Activated CD8-positive, alpha-beta T cell treated with anti-CD3 and anti-CD28 coated beads for 36 hours (primary cell): ENCODE results near the gene BGN. TPM values are rescaled to one million over a fixed set of nuclear protein-coding genes. Genes with fewer than 3 reads are reported as not detected.

Experiments
- ATAC-seq: fragments of 200-7000 bp; cut with Tn5 transposase; one replicate; pipeline ENCODE4 v1.10.0; 2021; ENCODE audit warnings: mild to moderate bottlenecking, moderate library complexity
- CTCF ChIA-PET: fragments of 350-600 bp; sonication (Branson Sonifier 250); formaldehyde crosslinking; loops from one replicate; lab custom pipeline; 2021; ENCODE audit warnings: antibody characterized with exemption; lab: Charles Lee
- POLR2A ChIA-PET: fragments of 350-600 bp; sonication (Branson Sonifier 250); formaldehyde crosslinking; loops from one replicate; lab custom pipeline; 2021; ENCODE audit warnings: antibody characterized with exemption; lab: Charles Lee
- DNase-seq: peaks from one replicate; pipeline ENCODE4 v3.0.0-alpha.2; 2020
- H3K27ac Mint-ChIP-seq: one replicate; pipeline ENCODE4 v1.8.0; 2021; ENCODE audit warnings: mild to moderate bottlenecking, mixed read lengths
- H3K27me3 Mint-ChIP-seq: one replicate; pipeline ENCODE4 v1.8.0; 2021; ENCODE audit warnings: mixed read lengths
- H3K36me3 Mint-ChIP-seq: one replicate; pipeline ENCODE4 v1.8.0; 2021; ENCODE audit warnings: low read depth, mixed read lengths
- H3K4me1 Mint-ChIP-seq: one replicate; pipeline ENCODE4 v1.8.0; 2021; ENCODE audit warnings: low read depth, mixed read lengths
- H3K4me3 Mint-ChIP-seq: one replicate; pipeline ENCODE4 v1.8.0; 2021; ENCODE audit warnings: mild to moderate bottlenecking, moderate library complexity, mixed read lengths
- H3K9me3 Mint-ChIP-seq: one replicate; pipeline ENCODE4 v1.8.0; 2021; ENCODE audit warnings: mixed read lengths
- CTCF ChIP-seq: fragments of 200-600 bp; IDR thresholded peaks from one replicate; pipeline ENCODE4 v1.8.0; 2022; ENCODE audit warnings: antibody characterized with exemption, mild to moderate bottlenecking
- intact Hi-C: fragments of 100-400 bp; cut with micrococcal nuclease; formaldehyde crosslinking; loops from one replicate; pipeline ENCODE4 v1.10.0; 2022
- total RNA-seq, 2 experiments: library from RNA; stranded (reverse); gene quantifications; one replicate each; pipeline ENCODE4 v1.2.3, GENCODE V29; 2021

BGN gene
- total RNA-seq, 2 experiments from 2014 or later = not detected

DNA sequence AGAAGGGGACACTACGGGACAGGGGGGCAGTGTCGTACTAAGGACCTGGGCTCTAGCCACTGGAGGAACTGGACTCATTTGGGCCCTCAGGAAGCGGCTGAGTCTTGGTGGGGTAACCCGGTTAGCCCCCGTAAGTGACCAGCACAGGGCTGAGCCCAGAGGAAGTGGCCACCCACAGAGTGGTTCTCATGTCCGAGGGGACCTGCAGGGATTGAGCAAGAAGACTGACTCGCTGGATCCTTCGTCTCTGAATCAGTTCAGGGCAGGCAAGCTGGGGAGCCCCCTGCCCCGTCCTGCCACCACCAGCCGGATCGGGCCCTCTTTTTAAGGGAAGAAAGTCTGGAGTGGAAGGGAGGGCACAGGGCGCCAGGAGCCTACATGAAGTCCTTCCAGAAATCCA is 719 bp upstream of the BGN start:
- POLR2A ChIA-PET = no interaction called here
- no peak for ATAC-seq
- no peaks in the 10 kb centered on the region for H3K27me3 Mint-ChIP-seq
- no peak overlapping the region for H3K27ac Mint-ChIP-seq
- H3K36me3 Mint-ChIP-seq = no peaks in the 10 kb centered on the region
- no peak for TF ChIP-seq CTCF
- no peaks in the 10 kb centered on the region for H3K9me3 Mint-ChIP-seq
- H3K4me1 Mint-ChIP-seq = no peaks in the 10 kb centered on the region
- CTCF ChIA-PET = no interaction called here
- no peak for DNase-seq
- H3K4me3 Mint-ChIP-seq = no peak overlapping the region
- intact Hi-C loops = no loop called here

GRCh38 chrX:153495362-153495751 is 577 bp downstream of the BGN start:
- H3K4me1 Mint-ChIP-seq = no peaks in the 10 kb centered on the region
- DNase-seq (no peak), ATAC-seq (no peak)
- H3K27me3 Mint-ChIP-seq = no peaks in the 10 kb centered on the region
- H3K27ac Mint-ChIP-seq = no peak overlapping the region
- no peak overlapping the region for H3K4me3 Mint-ChIP-seq
- H3K9me3 Mint-ChIP-seq = no peaks in the 10 kb centered on the region
- ChIA-PET POLR2A (no interaction called here), CTCF (interaction anchor here (1.2 kb wide), 1 partner anchor 24 kb away, joined by 5 read pairs; the partner anchor contains the start of gene HAUS7)
- no peaks in the 10 kb centered on the region for H3K36me3 Mint-ChIP-seq
- no peak for TF ChIP-seq CTCF
- intact Hi-C loops = no loop called here

GRCh38 chrX:153495903-153496589 is 1.3 kb downstream of the BGN start:
- intact Hi-C loops = no loop called here
- ATAC-seq (no peak), DNase-seq (no peak)
- H3K9me3 Mint-ChIP-seq = no peaks in the 10 kb centered on the region
- H3K27me3 Mint-ChIP-seq = no peaks in the 10 kb centered on the region
- no peak overlapping the region for H3K4me3 Mint-ChIP-seq
- CTCF ChIA-PET = interaction anchor here (1.2 kb wide), 1 partner anchor 25 kb away, joined by 5 read pairs; the partner anchor contains the start of gene HAUS7
- POLR2A ChIA-PET = no interaction called here
- H3K4me1 Mint-ChIP-seq = no peaks in the 10 kb centered on the region
- no peaks in the 10 kb centered on the region for H3K36me3 Mint-ChIP-seq
- no peak overlapping the region for H3K27ac Mint-ChIP-seq
- TF ChIP-seq CTCF = no peak

DNA sequence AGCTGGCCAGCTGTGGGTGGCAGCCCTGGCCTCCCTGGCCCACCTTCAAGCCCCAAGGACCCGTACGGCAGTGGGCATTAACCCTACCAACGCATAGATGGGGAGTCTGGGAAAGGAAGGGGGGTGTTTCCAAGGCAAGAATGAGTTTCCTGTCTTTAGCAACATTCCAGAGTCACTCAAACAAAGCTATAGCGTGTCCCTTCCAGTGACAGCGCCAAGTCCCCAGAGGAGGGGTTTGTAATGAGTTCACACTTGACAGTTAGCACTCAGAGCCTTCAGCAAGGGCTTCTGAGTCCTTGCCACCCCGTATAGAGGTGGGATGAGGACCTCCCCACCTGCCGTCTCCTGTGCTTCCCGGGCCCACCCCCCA is 1.8 kb downstream of the BGN start:
- intact Hi-C loops = no loop called here
- no peak overlapping the region for H3K27ac Mint-ChIP-seq

More for the DNA sequence above, 1.8 kb downstream of the BGN start:
- H3K4me1 Mint-ChIP-seq = no peaks in the 10 kb centered on the region
- no peak for ATAC-seq
- H3K4me3 Mint-ChIP-seq = no peak overlapping the region
- no peak for TF ChIP-seq CTCF
- ChIA-PET POLR2A (no interaction called here), CTCF (interaction anchor here (1.2 kb wide), 1 partner anchor 26 kb away, joined by 5 read pairs; the partner anchor contains the start of gene HAUS7)
- H3K27me3 Mint-ChIP-seq = no peaks in the 10 kb centered on the region
- no peaks in the 10 kb centered on the region for H3K9me3 Mint-ChIP-seq
- H3K36me3 Mint-ChIP-seq = no peaks in the 10 kb centered on the region
- DNase-seq = no peak
